ENCODE results near the gene ZNF524. TPM values are rescaled to one million over a fixed set of nuclear protein-coding genes. Genes with fewer than 3 reads are reported as not detected.

ZNF524 gene
- total and polyA plus RNA-seq, 3 experiments from 2014 or later = 13.9 to 35.9 (median 15.8) TPM

DNA sequence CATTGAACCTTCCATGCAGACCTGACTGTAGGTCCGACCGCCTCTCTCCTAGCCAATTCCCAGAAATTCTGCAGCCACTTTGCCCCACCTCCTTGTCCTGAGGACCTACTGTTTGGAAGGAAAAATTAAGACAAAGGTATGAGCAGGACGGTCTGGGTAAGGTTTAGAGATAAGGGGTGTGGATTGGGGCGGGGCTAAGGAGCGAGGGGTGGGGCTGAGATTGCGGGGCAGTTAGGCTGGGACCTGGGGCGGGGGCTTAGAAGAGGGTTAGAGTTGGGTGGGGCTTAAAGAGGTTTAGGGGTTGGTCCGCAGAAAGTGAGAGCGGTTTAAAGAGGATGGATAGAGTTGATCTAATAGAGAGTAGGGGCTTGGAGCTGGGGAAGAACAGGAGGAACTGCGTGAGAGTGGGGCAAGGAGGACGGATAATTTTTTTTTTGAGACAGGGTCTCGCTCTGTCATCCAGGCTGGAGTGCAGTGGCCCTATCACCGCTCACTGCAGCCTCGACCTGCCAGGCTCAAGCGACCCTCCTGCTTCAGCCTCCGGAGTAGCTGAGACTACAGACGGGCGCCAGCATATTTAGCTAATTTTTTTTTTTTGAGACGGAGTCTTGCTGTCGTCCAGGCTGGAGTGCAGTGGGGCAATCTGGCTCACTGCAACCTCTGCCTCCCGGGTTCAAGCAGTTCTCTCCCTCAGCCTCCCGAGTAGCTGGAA is 3.6 kb downstream of the ZNF524 start:
- no peak for DNase-seq
- H3K4me3 Mint-ChIP-seq = peak overlapping the region; percentile 14 to 90 (median 38)
- H3K27me3 ChIP-seq (ENCODE audit: insufficient read depth, low read length, poor library complexity, severe bottlenecking) = no peaks in the 10 kb centered on the region
- peak overlapping the region in 6 of 8 donors; percentile 26 to 94 (median 54) for H3K27ac Mint-ChIP-seq
- no peaks in the 10 kb centered on the region for H3K36me3 ChIP-seq (ENCODE audit: insufficient read depth, low read length)
- H3K9me3 Mint-ChIP-seq = no peaks in the 10 kb centered on the region
- H3K27me3 Mint-ChIP-seq = no peaks in the 10 kb centered on the region
- H3K4me3 ChIP-seq (ENCODE audit: low read length) = no peak overlapping the region
- H3K4me1 Mint-ChIP-seq = peaks cover 41 to 61% (median 56%) of the 10 kb centered on the region in 3 donors
- POLR2A ChIA-PET = interaction anchor here (1.5 kb wide), 1 partner anchor 36 kb away, joined by 4 read pairs; no protein-coding TSS in a partner anchor
- H3K27ac ChIP-seq (ENCODE audit: low read depth, low read length) = peak overlapping the region; percentile 80
- CTCF ChIA-PET = interaction anchor here (1.2 kb wide), 1 partner anchor 21 kb away, joined by 3 read pairs; the partner anchor contains the start of gene ZNF784
- peaks cover 36% of the 10 kb centered on the region for H3K4me1 ChIP-seq (ENCODE audit: insufficient read depth, low read length)
- peaks cover 0 to 40% (median 4%) of the 10 kb centered on the region in 3 donors for H3K36me3 Mint-ChIP-seq
- no peaks in the 10 kb centered on the region for H3K9me3 ChIP-seq (ENCODE audit: low read length)

DNA sequence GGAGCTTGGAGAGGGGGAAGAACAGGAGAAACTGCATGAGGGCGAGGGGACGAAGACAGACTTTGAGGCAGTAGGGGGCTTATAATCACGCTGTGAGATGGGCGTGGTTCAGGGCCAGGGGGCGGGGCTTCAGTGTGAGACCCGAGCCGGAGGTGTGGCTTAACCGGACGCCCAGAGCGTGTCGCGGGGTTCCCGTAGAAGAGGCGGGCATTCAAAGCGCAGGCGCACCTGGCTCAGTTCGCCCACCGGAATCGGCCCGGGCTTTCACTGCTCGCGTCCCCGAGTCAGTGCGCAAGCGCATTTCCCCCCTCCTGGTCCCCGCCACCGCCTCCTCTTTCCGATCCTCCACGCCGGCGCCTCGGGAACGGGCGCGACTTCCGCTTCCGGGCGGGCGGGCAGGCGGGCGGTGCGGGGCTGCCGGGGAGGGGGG is 5.1 kb downstream of the ZNF524 start:
- Mint-ChIP-seq H3K27ac (peak overlapping the region; percentile 85 to 97 (median 91)), H3K27me3 (no peaks in the 10 kb centered on the region), H3K4me3 (peak overlapping the region; percentile 85 to 93 (median 88)), H3K36me3 (peaks cover 4 to 44% (median 8%) of the 10 kb centered on the region in 3 donors), H3K4me1 (peaks cover 43 to 70% (median 65%) of the 10 kb centered on the region in 3 donors), H3K9me3 (no peaks in the 10 kb centered on the region)
- Histone ChIP-seq H3K9me3 (ENCODE audit: low read length) (no peaks in the 10 kb centered on the region), H3K27me3 (ENCODE audit: insufficient read depth, low read length, poor library complexity, severe bottlenecking) (no peaks in the 10 kb centered on the region), H3K27ac (ENCODE audit: low read depth, low read length) (peak overlapping the region; percentile 80), H3K36me3 (ENCODE audit: insufficient read depth, low read length) (peaks cover 6% of the 10 kb centered on the region), H3K4me3 (ENCODE audit: low read length) (peak overlapping the region; percentile 71), H3K4me1 (ENCODE audit: insufficient read depth, low read length) (peaks cover 35% of the 10 kb centered on the region)
- ChIA-PET CTCF (interaction anchor here (0.5 to 3.3 kb wide), 18 partner anchors 12 to 423 kb away, joined by 3 to 67 read pairs (median 8); partner anchors contain the start of genes U2AF2 and ZNF784), POLR2A (interaction anchor here (1.5 to 2.0 kb wide), 3 partner anchors 19 to 49 kb away, joined by 4 to 9 read pairs (median 4); partner anchors contain the start of gene ZNF784)
- DNase-seq = peak; percentile 97 to 98 (median 98)

DNA sequence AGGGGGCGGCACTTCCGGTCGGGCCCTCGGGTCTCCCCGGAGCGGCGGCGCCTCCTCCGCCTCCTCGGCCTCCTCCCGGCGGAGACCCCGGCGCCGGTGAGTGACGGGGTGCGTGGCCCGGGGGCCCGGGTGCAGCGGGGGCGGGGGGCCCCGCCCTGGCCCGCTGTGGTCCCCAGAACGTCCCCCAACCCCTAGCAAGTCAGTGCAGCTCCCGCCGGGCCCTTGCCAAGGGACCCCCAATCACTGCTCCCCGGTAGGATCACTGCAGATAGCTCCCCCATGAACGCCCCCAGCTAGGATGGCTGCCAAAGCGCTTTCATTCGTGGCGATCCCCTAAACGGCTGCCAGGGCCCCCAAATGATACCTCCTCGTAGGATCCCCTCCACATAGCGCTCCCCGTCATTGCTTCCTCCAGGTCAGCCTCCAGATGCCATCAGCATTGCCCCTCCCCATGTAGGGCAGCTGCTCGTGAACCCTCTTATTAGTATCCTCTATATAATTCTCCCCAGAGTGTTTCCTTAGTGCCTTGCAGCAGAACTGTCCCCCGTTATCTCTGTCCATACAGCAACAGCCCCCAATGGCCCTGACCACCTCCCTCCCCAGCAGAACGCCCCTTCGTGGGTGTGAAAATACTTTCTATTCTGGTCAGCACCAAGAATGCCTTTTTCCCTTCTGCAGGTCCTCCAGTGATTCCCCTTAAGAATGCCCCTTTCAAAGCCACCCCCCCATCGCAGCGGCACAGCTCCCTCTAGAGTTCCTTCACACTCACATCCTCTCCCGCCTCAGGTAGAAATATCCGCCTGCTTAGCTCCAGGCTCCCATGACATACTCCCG is 5.8 kb downstream of the ZNF524 start, which contains the start of gene ZNF865:
Gene ZNF865, plus strand, starts transcription at position 11 of the 834 bp plus-strand sequence. CDS start 7,972 bp downstream, outside the sequence.
- CTCF ChIA-PET = interaction anchor here (0.5 to 3.3 kb wide), 21 partner anchors 8 to 424 kb away, joined by 3 to 67 read pairs (median 7); partner anchors contain the start of genes U2AF2 and ZNF784

DNA sequence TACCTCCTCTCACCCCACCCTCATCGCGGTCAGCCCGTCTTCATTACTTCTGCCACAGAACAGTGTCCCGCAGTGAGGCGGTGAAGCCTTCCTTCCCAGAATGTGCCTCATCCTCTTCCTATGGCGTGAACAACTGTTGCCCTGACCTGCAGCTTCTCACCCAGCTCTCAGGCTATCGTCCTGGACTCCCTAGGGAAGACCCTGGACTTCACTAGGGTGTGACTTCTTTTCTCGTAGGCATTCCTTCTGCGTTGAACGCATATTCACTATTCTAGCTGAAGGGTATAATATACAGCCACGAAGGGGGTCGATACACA is 6.3 kb downstream of the ZNF524 start:
- no peak for DNase-seq
- peaks cover 27% of the 10 kb centered on the region for H3K4me1 ChIP-seq (ENCODE audit: insufficient read depth, low read length)
- Mint-ChIP-seq H3K9me3 (no peaks in the 10 kb centered on the region), H3K27ac (peak overlapping the region; percentile 92 to 99 (median 96)), H3K4me3 (peak overlapping the region; percentile 89 to 97 (median 90)), H3K4me1 (peaks cover 49 to 71% (median 70%) of the 10 kb centered on the region in 3 donors), H3K36me3 (peaks cover 4 to 53% (median 8%) of the 10 kb centered on the region in 3 donors), H3K27me3 (no peaks in the 10 kb centered on the region)
- H3K4me3 ChIP-seq (ENCODE audit: low read length) = peak overlapping the region; percentile 83
- H3K9me3 ChIP-seq (ENCODE audit: low read length) = no peaks in the 10 kb centered on the region
- H3K27ac ChIP-seq (ENCODE audit: low read depth, low read length) = peak overlapping the region; percentile 80
- no peaks in the 10 kb centered on the region for H3K27me3 ChIP-seq (ENCODE audit: insufficient read depth, low read length, poor library complexity, severe bottlenecking)
- H3K36me3 ChIP-seq (ENCODE audit: insufficient read depth, low read length) = peaks cover 6% of the 10 kb centered on the region
- ChIA-PET POLR2A (interaction anchor here (0.8 to 2.0 kb wide), 4 partner anchors 18 to 48 kb away, joined by 3 to 9 read pairs (median 4); partner anchors contain the start of gene ZNF784), CTCF (interaction anchor here (1.0 to 3.3 kb wide), 17 partner anchors 9 to 139 kb away, joined by 3 to 67 read pairs (median 9); partner anchors contain the start of genes U2AF2 and ZNF784)

More for the DNA sequence above, 5.8 kb downstream of the ZNF524 start, which contains the start of gene ZNF865:
- H3K9me3 ChIP-seq (ENCODE audit: low read length) = no peaks in the 10 kb centered on the region
- Mint-ChIP-seq H3K4me1 (peaks cover 48 to 72% (median 70%) of the 10 kb centered on the region in 3 donors), H3K4me3 (peak within 1 kb of the TSS; percentile 89 to 97 (median 90)), H3K27ac (peak within 1 kb of the TSS; percentile 92 to 99 (median 96)), H3K27me3 (no peaks in the 10 kb centered on the region), H3K9me3 (no peaks in the 10 kb centered on the region), H3K36me3 (peaks cover 4 to 49% (median 8%) of the 10 kb centered on the region in 3 donors)
- POLR2A ChIA-PET = interaction anchor here (0.8 to 2.0 kb wide), 4 partner anchors 19 to 49 kb away, joined by 3 to 9 read pairs (median 4); partner anchors contain the start of gene ZNF784
- peak within 1 kb of the TSS; percentile 80 for H3K27ac ChIP-seq (ENCODE audit: low read depth, low read length)
- peaks cover 32% of the 10 kb centered on the region for H3K4me1 ChIP-seq (ENCODE audit: insufficient read depth, low read length)
- H3K4me3 ChIP-seq (ENCODE audit: low read length) = peak within 1 kb of the TSS; percentile 83
- H3K27me3 ChIP-seq (ENCODE audit: insufficient read depth, low read length, poor library complexity, severe bottlenecking) = no peaks in the 10 kb centered on the region
- peaks cover 6% of the 10 kb centered on the region for H3K36me3 ChIP-seq (ENCODE audit: insufficient read depth, low read length)
- DNase-seq = peak; percentile 62 to 79 (median 67)

DNA sequence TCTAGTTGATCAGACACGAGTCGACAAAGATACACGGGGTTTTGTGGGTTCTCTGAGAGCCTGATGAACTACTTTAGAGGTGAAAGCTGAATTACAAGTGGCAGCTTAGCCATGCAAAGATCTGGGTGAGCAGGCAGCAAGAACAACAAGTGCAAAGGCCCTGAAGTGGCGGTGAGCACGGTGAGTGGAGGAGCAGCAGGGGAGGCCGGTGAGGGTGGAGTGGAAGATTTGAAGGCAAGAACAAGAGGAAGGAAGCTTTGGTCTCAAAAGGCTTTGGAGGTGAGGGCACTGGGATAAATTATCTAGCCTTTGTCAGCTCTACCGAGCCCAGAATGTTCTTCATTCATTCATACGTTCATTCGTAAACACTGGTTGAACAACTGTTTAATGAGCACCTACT is 6.7 kb downstream of the ZNF524 start:
- DNase-seq = no peak
- peaks cover 4 to 55% (median 8%) of the 10 kb centered on the region in 3 donors for H3K36me3 Mint-ChIP-seq
- ChIA-PET POLR2A (interaction anchor here (0.8 to 2.0 kb wide), 5 partner anchors 17 to 48 kb away, joined by 3 to 9 read pairs (median 3); partner anchors contain the start of gene ZNF784), CTCF (interaction anchor here (1.0 to 3.3 kb wide), 18 partner anchors 8 to 140 kb away, joined by 3 to 67 read pairs (median 8); partner anchors contain the start of genes U2AF2 and ZNF784)
- H3K4me1 Mint-ChIP-seq = peaks cover 50 to 70% (median 69%) of the 10 kb centered on the region in 3 donors
- Histone ChIP-seq H3K36me3 (ENCODE audit: insufficient read depth, low read length) (peaks cover 6% of the 10 kb centered on the region), H3K9me3 (ENCODE audit: low read length) (no peaks in the 10 kb centered on the region), H3K27ac (ENCODE audit: low read depth, low read length) (peak overlapping the region; percentile 80), H3K27me3 (ENCODE audit: insufficient read depth, low read length, poor library complexity, severe bottlenecking) (no peaks in the 10 kb centered on the region), H3K4me3 (ENCODE audit: low read length) (no peak overlapping the region), H3K4me1 (ENCODE audit: insufficient read depth, low read length) (peaks cover 26% of the 10 kb centered on the region)
- H3K9me3 Mint-ChIP-seq = no peaks in the 10 kb centered on the region
- no peaks in the 10 kb centered on the region for H3K27me3 Mint-ChIP-seq
- H3K27ac Mint-ChIP-seq = peak overlapping the region; percentile 43 to 98 (median 94)
- peak overlapping the region; percentile 13 to 93 (median 89) for H3K4me3 Mint-ChIP-seq

DNA sequence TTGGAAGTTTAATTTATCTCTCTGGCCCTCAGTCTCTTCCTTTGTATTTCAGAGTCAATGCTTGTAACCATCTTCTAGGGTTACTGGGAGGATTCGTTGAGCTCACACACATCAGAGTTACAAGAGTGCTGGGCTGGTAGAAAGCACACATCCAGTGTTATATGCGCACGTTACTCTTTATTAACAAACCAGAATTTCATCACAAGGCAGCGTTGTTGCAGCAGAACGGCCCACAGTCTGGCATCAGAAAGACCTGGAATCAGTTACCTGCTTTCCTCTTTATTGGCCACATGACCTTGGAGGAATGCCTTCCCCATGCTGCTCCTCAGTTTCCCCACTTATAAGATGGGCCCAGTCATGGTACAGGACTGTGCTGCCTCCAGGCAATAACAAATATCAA is 9.2 kb downstream of the ZNF524 start:
- POLR2A ChIA-PET = no interaction called here
- no peak for DNase-seq
- Histone ChIP-seq H3K4me3 (ENCODE audit: low read length) (no peak overlapping the region), H3K36me3 (ENCODE audit: insufficient read depth, low read length) (peaks cover 6% of the 10 kb centered on the region), H3K27ac (ENCODE audit: low read depth, low read length) (no peak overlapping the region), H3K27me3 (ENCODE audit: insufficient read depth, low read length, poor library complexity, severe bottlenecking) (no peaks in the 10 kb centered on the region), H3K4me1 (ENCODE audit: insufficient read depth, low read length) (peaks cover 26% of the 10 kb centered on the region), H3K9me3 (ENCODE audit: low read length) (no peaks in the 10 kb centered on the region)
- H3K27ac Mint-ChIP-seq = peak overlapping the region in 2 of 8 donors; percentile 54 to 72
- no peak overlapping the region for H3K4me3 Mint-ChIP-seq
- CTCF ChIA-PET = interaction anchor here (1.4 kb wide), 1 partner anchor 14 kb away, joined by 4 read pairs; the partner anchor contains the start of gene ZNF784
- no peaks in the 10 kb centered on the region for H3K27me3 Mint-ChIP-seq
- peaks cover 50 to 73% (median 72%) of the 10 kb centered on the region in 3 donors for H3K4me1 Mint-ChIP-seq
- no peaks in the 10 kb centered on the region for H3K9me3 Mint-ChIP-seq
- peaks cover 4 to 63% (median 8%) of the 10 kb centered on the region in 3 donors for H3K36me3 Mint-ChIP-seq

DNA sequence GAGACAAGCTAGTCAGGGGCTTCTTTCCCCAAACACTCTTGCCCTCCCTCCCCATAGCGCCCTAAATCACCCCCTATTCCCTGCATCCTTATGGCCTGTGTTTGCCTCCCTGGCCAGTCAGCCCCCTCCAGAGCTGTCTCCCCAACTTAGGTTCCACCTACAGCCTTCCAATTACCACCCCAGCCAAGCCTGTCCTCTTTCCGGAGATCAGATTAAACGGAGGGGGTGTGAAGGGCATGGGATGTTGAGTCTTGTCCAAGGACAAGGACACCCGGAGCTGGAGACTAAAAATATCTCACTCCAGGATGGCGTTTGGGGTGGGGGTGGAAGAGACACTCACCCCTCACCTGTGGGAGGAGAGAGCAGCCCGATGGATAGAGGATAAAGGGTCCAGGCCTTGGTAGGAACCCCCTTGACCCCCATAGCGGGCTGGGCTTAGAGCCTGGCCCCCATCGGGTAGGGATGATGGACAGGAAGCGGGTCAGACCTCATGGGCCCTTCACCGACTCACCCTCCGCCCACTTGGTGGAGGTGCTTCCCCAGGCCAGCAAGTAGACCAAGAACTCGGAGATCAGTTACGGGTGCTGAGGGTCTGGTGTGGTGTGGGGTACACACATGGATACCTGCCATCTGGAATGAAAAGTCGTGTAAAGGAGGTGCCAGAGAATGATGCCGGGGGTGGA is 11.4 kb downstream of the ZNF524 start:
- H3K4me1 ChIP-seq (ENCODE audit: insufficient read depth, low read length) = peaks cover 13% of the 10 kb centered on the region
- no peak for DNase-seq
- Mint-ChIP-seq H3K36me3 (peaks cover 4 to 61% (median 8%) of the 10 kb centered on the region in 3 donors), H3K4me1 (peaks cover 36 to 60% (median 57%) of the 10 kb centered on the region in 3 donors), H3K27ac (peak overlapping the region in 3 of 8 donors; percentile 19 to 75 (median 46)), H3K4me3 (peak overlapping the region in 1 of 7 donors; percentile 18), H3K27me3 (no peaks in the 10 kb centered on the region), H3K9me3 (no peaks in the 10 kb centered on the region)
- H3K9me3 ChIP-seq (ENCODE audit: low read length) = no peaks in the 10 kb centered on the region
- CTCF ChIA-PET = interaction anchor here (0.9 kb wide), 1 partner anchor 108 kb away, joined by 3 read pairs; no protein-coding TSS in a partner anchor
- no peak overlapping the region for H3K27ac ChIP-seq (ENCODE audit: low read depth, low read length)
- H3K27me3 ChIP-seq (ENCODE audit: insufficient read depth, low read length, poor library complexity, severe bottlenecking) = no peaks in the 10 kb centered on the region
- POLR2A ChIA-PET = no interaction called here
- H3K4me3 ChIP-seq (ENCODE audit: low read length) = no peak overlapping the region
- peaks cover 6% of the 10 kb centered on the region for H3K36me3 ChIP-seq (ENCODE audit: insufficient read depth, low read length)
